K562 treated with DMSO at 1 percent for 24 hours (cell line): ENCODE results near the gene NANOG. TPM values are rescaled to one million over a fixed set of nuclear protein-coding genes. Genes with fewer than 3 reads are reported as not detected.

Experiments used
- total RNA-seq: library from RNA; unstranded; fragments of 300-600 nt; gene quantifications from 2 replicates; pipeline ENCODE4 v1.2.3, GENCODE V29; 2022; ENCODE audit warnings: low read depth; ENCODE audit not compliant: insufficient read depth

The NANOG gene
- not detected in 2 replicates for total RNA-seq

DNA sequence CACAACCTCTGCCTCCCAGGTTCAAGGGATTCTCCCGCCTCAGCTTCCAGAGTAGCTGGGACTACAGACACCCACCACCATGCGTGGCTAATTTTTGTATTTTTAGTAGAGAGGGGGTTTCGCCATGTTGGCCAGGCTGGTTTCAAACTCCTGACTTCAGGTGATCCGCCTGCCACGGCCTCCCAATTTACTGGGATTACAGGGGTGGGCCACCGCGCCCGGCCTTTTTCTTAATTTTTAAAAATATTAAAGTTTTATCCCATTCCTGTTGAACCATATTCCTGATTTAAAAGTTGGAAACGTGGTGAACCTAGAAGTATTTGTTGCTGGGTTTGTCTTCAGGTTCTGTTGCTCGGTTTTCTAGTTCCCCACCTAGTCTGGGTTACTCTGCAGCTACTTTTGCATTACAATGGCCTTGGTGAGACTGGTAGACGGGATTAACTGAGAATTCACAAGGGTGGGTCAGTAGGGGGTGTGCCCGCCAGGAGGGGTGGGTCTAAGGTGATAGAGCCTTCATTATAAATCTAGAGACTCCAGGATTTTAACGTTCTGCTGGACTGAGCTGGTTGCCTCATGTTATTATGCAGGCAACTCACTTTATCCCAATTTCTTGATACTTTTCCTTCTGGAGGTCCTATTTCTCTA lies at the start of gene NANOG:
Gene NANOG, plus strand, starts transcription at position 519 of the 645 bp plus-strand sequence. CDS start 213 bp downstream, outside the sequence.

DNA sequence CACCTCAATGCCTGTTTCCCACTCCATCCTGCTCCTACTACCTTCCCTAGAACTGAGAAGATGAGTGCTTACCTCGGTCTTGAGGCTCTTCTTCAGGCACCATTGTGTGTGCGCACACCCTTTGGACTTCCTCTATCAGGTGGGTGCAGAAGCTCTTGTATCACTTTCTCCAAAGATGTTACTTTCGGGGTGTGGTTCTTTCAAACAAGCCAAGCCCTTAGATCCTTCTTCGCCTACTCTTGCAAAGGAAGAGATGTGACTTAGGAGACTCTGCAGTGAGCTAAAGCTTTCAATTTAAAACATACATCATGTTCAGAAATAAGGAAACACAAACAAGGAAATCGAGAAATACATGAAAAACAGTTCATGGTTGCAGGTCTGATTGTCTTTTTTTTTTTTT lies 42.0 kb upstream of the NANOG start, which contains the start of gene CLEC4C:
Gene CLEC4C, minus strand, starts transcription at position 130 of the 400 bp plus-strand sequence. Its CDS starts 27 bp downstream, at position 103.

Other genes starting within 250 kb of the NANOG start
- not detected in 2 replicates for gene APOBEC1, start 123.5 kb upstream of the NANOG start, total RNA-seq
- not detected in 2 replicates for gene GDF3, start 93.6 kb upstream of the NANOG start, total RNA-seq
- not detected in 2 replicates for gene DPPA3, start 78.0 kb upstream of the NANOG start, total RNA-seq
- not detected in 2 replicates for gene CLEC4C, start 42.0 kb upstream of the NANOG start, total RNA-seq
- not detected in 2 replicates for gene NANOGNB, start 24.2 kb upstream of the NANOG start, total RNA-seq
- 0.90 and 0.97 TPM in 2 replicates for gene SLC2A14, start 83.5 kb downstream of the NANOG start, total RNA-seq
- gene SLC2A3, start 146.8 kb downstream of the NANOG start, total RNA-seq, result 55.8 and 68.6 TPM in 2 replicates
- gene FOXJ2, start 243.3 kb downstream of the NANOG start, total RNA-seq, result 5.2 and 5.5 TPM in 2 replicates